CD4-positive, alpha-beta T cell treated with Interferon gamma for 1 hour (primary cell): ENCODE measurements around the gene HLCS.

ENCODE experiments used
- DNase-seq: peaks from one replicate; pipeline ENCODE4 v3.0.0-alpha.2; 2020

The HLCS gene

GRCh38 chr21:36735724-36736320 is 230.6 kb downstream of the HLCS start:
- no peak for DNase-seq

- no peak for DNase-seq
Observed at GRCh38 chr21:36735201-36735515, 231.3 kb downstream of the HLCS start.

GRCh38 chr21:36734367-36735200 is 231.9 kb downstream of the HLCS start:
- no peak for DNase-seq

GRCh38 chr21:36733857-36734256 is 232.6 kb downstream of the HLCS start:
- no peak for DNase-seq

GRCh38 chr21:36732761-36733160 is 233.7 kb downstream of the HLCS start:
- DNase-seq, result no peak

- no peak for DNase-seq
Observed at GRCh38 chr21:36732217-36732616, 234.3 kb downstream of the HLCS start.

GRCh38 chr21:36730291-36731281 is 235.9 kb downstream of the HLCS start:
- DNase-seq, result no peak

GRCh38 chr21:36729310-36729970 is 237.0 kb downstream of the HLCS start:
- DNase-seq, result no peak

GRCh38 chr21:36728371-36729111 is 237.9 kb downstream of the HLCS start:
- DNase-seq, result no peak

- no peak for DNase-seq
Observed at GRCh38 chr21:36727866-36728265, 238.6 kb downstream of the HLCS start.

- DNase-seq, result no peak
Observed at GRCh38 chr21:36725793-36726386, 240.6 kb downstream of the HLCS start.

- no peak for DNase-seq
Observed at GRCh38 chr21:36724660-36725059, 241.8 kb downstream of the HLCS start.

GRCh38 chr21:36723371-36723881 is 243.0 kb downstream of the HLCS start:
- DNase-seq, result no peak

- no peak for DNase-seq
Observed at GRCh38 chr21:36722370-36723368, 243.8 kb downstream of the HLCS start.

- no peak for DNase-seq
Observed at GRCh38 chr21:36721817-36722216, 244.7 kb downstream of the HLCS start.

- DNase-seq, result no peak
Observed at GRCh38 chr21:36719614-36720013, 246.9 kb downstream of the HLCS start.

- DNase-seq, result no peak
Observed at GRCh38 chr21:36718951-36719501, 247.4 kb downstream of the HLCS start.

GRCh38 chr21:36717976-36718375 is 248.5 kb downstream of the HLCS start:
- no peak for DNase-seq

- no peak for DNase-seq
Observed at GRCh38 chr21:36716836-36717235, 249.6 kb downstream of the HLCS start.

- DNase-seq, result no peak
Observed at GRCh38 chr21:36716387-36716786, 250.1 kb downstream of the HLCS start.
